ENCODE results near the gene MARCHF3. TPM values are rescaled to one million over a fixed set of nuclear protein-coding genes. Genes with fewer than 3 reads are reported as not detected.

The MARCHF3 gene
- total and polyA plus RNA-seq, 10 of the 15 experiments (the other 5 are each of a cell fraction or from before 2014, with no cell fraction given): 3.6 to 24.1 (median 11.3) TPM

DNA sequence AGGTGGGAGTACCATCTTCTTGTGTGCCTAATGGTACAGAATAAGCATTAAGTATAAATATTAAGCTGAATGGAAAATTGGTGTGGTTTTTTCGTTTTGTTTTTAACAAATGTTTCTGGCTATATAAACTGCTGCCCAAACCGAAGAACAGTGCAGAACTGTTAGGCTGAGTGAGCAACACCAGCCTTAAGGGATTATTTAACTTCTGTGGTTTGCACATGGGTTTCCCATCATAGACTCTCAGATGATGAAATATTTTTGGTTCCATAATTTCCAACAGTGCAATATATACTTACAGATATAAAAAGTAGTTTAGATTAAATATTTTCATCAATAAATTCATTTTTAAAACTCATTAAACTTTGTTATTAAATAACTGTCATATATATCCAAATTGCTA, 26.5 kb upstream of the MARCHF3 start:
- in situ Hi-C loops (cut with MboI): no loop called here
- Histone ChIP-seq H3K4me3 (no peak overlapping the region), H3K27me3 (replicated peaks in 1 of 2; ENCODE audit: control insufficient read depth in 2 of 2, insufficient read depth in 2 of 2, low read length in 1 of 2) (no peaks in the 10 kb centered on the region), H3K27ac (ENCODE audit: control insufficient read depth, insufficient read depth) (no peak overlapping the region), H3K4me1 (ENCODE audit: control insufficient read depth, insufficient read depth, low read length) (no peaks in the 10 kb centered on the region), H4K20me1 (ENCODE audit: control insufficient read depth, insufficient read depth) (no peaks in the 10 kb centered on the region), H3K79me2 (ENCODE audit: control insufficient read depth, insufficient read depth, low read length) (no peaks in the 10 kb centered on the region), H3K9me3 (replicated peaks; ENCODE audit: control insufficient read depth, insufficient read depth, low read length) (no peaks in the 10 kb centered on the region; the same call in 1 of the 3 replicates), H3K4me2 (ENCODE audit: control insufficient read depth, insufficient read depth) (no peak overlapping the region), H3K9ac (ENCODE audit: control insufficient read depth, insufficient read depth, low read length) (no peak overlapping the region), H3K36me3 (ENCODE audit: control insufficient read depth in 2 of 2, insufficient read depth in 2 of 2, low read length in 1 of 2) (no peaks in the 10 kb centered on the region; a peak in 1 of 4 replicates), H2AFZ (ENCODE audit: control insufficient read depth, low read depth, low read length) (no peak overlapping the region)
- intact Hi-C loops (cut with micrococcal nuclease; ENCODE audit: unreplicated experiment): no loop called here
- POLR2A ChIA-PET: no interaction called here
- FAIRE-seq: no peak
- no peak for DNase-seq (ENCODE audit: low read depth, low spot score)
- RAD21 ChIA-PET (ENCODE audit: unreplicated experiment): no interaction called here
- no peak for ATAC-seq
- SMC1A ChIA-PET (ENCODE audit: uncharacterized antibody, unreplicated experiment): interaction anchor here (1.1 to 1.3 kb wide), 2 partner anchors 10 to 14 kb away, joined by 3 to 5 read pairs; no protein-coding TSS in a partner anchor
- CTCF ChIA-PET: interaction anchor here (0.8 to 0.9 kb wide), 2 partner anchors 245 to 271 kb away, joined by 3 read pairs; no protein-coding TSS in a partner anchor
- 19% methylated on average over 2 of the region's 2 CpGs for WGBS (ENCODE audit: insufficient coverage, insufficient replicate concordance, low lambda C conversion rate, missing lambda C conversion rate)
- TF ChIP-seq FOS (IDR thresholded peaks at IDR 0.05; ENCODE audit: borderline replicate concordance, extremely low read depth, insufficient read length): no peak
- no peak for TF ChIP-seq NFYB (IDR thresholded peaks at IDR 0.05; ENCODE audit: insufficient read depth, low read depth, low read length)
- TF ChIP-seq NFYA (IDR thresholded peaks at IDR 0.05; ENCODE audit: borderline replicate concordance, low read depth, low read length): no peak
- BruUV-seq (replicated peaks): no TSS peak

DNA sequence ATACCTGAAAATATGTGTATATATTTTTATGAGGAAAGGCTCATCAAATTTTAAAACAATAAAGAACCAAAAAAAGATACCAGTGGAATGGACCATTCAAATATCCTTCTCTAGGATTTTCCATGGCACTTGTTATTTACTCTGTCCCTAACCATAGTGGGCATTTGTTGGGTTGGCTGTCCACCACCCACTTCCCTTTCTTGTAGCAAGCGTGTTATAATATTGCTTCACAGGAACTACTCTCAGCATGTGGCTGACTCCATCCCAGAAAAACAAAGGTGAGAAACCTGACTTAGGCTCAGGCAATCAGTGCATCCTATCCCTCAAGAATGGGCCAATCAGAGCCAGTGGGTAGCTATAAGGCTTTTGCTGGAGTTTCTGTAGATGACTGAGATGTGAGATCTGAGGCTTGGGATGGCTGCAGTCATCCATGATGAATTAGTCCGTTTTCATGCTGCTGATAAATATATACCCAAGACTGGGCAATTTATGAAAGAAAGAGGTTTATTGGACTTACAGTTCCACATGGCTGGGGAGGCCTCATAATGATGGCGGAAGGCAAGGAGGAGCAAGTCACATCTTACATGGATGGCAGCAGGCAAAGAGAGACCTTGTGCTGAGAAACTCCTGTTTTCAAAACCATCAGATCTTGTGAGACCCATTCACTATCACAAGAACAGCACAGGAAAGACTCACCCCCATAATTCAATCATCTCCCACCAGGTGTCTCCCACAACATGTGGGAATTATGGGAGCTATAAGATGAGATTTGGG, 25.7 kb upstream of the MARCHF3 start:
- in situ Hi-C loops (cut with MboI) (no loop called here), intact Hi-C loops (cut with micrococcal nuclease; ENCODE audit: unreplicated experiment) (no loop called here)
- Histone ChIP-seq H3K27me3 (replicated peaks in 1 of 2; ENCODE audit: control insufficient read depth in 2 of 2, insufficient read depth in 2 of 2, low read length in 1 of 2) (no peaks in the 10 kb centered on the region), H3K36me3 (ENCODE audit: control insufficient read depth in 2 of 2, insufficient read depth in 2 of 2, low read length in 1 of 2) (no peaks in the 10 kb centered on the region; a peak in 1 of 4 replicates), H2AFZ (ENCODE audit: control insufficient read depth, low read depth, low read length) (no peak overlapping the region), H3K4me3 (no peak overlapping the region), H3K4me2 (ENCODE audit: control insufficient read depth, insufficient read depth) (no peak overlapping the region), H3K27ac (ENCODE audit: control insufficient read depth, insufficient read depth) (no peak overlapping the region), H3K4me1 (ENCODE audit: control insufficient read depth, insufficient read depth, low read length) (no peaks in the 10 kb centered on the region), H3K9ac (ENCODE audit: control insufficient read depth, insufficient read depth, low read length) (no peak overlapping the region), H3K79me2 (ENCODE audit: control insufficient read depth, insufficient read depth, low read length) (no peaks in the 10 kb centered on the region), H3K9me3 (replicated peaks; ENCODE audit: control insufficient read depth, insufficient read depth, low read length) (no peaks in the 10 kb centered on the region; the same call in 1 of the 3 replicates), H4K20me1 (ENCODE audit: control insufficient read depth, insufficient read depth) (no peaks in the 10 kb centered on the region)
- TF ChIP-seq HCFC1 (IDR thresholded peaks at IDR 0.05; ENCODE audit: low read length) (no peak), NFYB (IDR thresholded peaks at IDR 0.05; ENCODE audit: insufficient read depth, low read depth, low read length) (peak; percentile 32; the same call in 1 of the 2 replicates), NFYA (IDR thresholded peaks at IDR 0.05; ENCODE audit: borderline replicate concordance, low read depth, low read length) (no peak), MYC (IDR thresholded peaks at IDR 0.05; ENCODE audit: insufficient read depth, insufficient read length, insufficient replicate concordance, low read length, severe bottlenecking) (no peak)
- TF ChIP-seq, protein P1, sequence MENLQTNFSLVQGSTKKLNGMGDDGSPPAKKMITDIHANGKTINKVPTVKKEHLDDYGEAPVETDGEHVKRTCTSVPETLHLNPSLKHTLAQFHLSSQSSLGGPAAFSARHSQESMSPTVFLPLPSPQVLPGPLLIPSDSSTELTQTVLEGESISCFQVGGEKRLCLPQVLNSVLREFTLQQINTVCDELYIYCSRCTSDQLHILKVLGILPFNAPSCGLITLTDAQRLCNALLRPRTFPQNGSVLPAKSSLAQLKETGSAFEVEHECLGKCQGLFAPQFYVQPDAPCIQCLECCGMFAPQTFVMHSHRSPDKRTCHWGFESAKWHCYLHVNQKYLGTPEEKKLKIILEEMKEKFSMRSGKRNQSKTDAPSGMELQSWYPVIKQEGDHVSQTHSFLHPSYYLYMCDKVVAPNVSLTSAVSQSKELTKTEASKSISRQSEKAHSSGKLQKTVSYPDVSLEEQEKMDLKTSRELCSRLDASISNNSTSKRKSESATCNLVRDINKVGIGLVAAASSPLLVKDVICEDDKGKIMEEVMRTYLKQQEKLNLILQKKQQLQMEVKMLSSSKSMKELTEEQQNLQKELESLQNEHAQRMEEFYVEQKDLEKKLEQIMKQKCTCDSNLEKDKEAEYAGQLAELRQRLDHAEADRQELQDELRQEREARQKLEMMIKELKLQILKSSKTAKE (IDR thresholded peaks at IDR 0.05; ENCODE audit: low read depth, poor library complexity, severe bottlenecking): no peak
- CTCF ChIA-PET: interaction anchor here (0.9 to 1.1 kb wide), 2 partner anchors 28 to 272 kb away, joined by 3 to 4 read pairs; no protein-coding TSS in a partner anchor
- 61% methylated on average over 3 of the region's 3 CpGs for WGBS (ENCODE audit: insufficient coverage, insufficient replicate concordance, low lambda C conversion rate, missing lambda C conversion rate)
- FAIRE-seq (no peak), DNase-seq (ENCODE audit: low read depth, low spot score) (no peak), ATAC-seq (no peak)
- POLR2A ChIA-PET: no interaction called here
- RAD21 ChIA-PET (ENCODE audit: unreplicated experiment): interaction anchor here (0.5 kb wide), 1 partner anchor 90 kb away, joined by 4 read pairs; no protein-coding TSS in a partner anchor
- BruUV-seq (replicated peaks): no TSS peak
- SMC1A ChIA-PET (ENCODE audit: uncharacterized antibody, unreplicated experiment): interaction anchor here (1.0 to 1.3 kb wide), 3 partner anchors 9 to 15 kb away, joined by 3 to 5 read pairs (median 4); no protein-coding TSS in a partner anchor

Data from GM12878 (cell line).